ENCODE results near the gene RAB34. TPM values are rescaled to one million over a fixed set of nuclear protein-coding genes. Genes with fewer than 3 reads are reported as not detected.
"Not testable (repeated sequence)": the region's sequence is repeated elsewhere in the genome, so short reads cannot be mapped to it uniquely, and the experiment has no call there.

The RAB34 gene
- total RNA-seq, 1 donor from 2014 or later = 63.5 TPM

DNA sequence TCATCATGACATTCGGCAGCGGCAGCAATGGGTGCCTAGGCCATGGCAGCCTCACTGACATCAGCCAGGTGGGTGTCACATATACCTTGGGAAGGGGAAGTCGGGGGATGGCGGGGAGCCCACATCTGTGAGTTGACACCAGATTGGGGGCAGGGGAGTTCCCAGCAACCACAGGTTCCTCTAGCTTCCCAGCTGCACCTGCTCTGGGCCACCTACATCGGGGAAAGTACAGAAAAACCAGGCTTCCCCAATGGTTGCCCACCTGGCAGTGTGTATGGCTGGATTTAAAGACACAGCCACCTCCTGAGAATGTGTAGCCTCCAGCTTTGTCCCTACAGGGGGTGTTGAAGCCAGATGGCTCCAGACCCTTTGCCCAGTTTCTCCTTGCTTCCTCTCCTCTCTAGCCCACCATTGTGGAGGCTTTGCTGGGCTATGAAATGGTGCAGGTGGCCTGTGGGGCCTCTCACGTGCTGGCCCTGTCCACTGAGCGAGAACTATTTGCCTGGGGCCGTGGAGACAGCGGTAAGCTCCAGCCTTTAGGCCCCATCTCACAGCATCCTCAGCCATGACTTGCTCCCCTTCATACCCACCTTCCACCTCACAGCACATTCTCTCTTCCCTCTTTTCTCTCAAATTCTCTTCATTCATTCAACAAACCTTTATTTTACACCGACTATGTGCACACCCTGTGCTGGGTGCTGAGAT is 21.2 kb upstream of the RAB34 start:
- Histone ChIP-seq H3K36me3 (no peaks in the 10 kb centered on the region), H3K4me3 (no peak overlapping the region), H3K27ac (no peak overlapping the region), H3K4me1 (peaks cover 13% of the 10 kb centered on the region), H3K27me3 (no peaks in the 10 kb centered on the region), H3K9me3 (no peaks in the 10 kb centered on the region)
- intact Hi-C loops (cut with DNase I) = no loop called here
- no peak for DNase-seq
- TF ChIP-seq, protein P1, sequence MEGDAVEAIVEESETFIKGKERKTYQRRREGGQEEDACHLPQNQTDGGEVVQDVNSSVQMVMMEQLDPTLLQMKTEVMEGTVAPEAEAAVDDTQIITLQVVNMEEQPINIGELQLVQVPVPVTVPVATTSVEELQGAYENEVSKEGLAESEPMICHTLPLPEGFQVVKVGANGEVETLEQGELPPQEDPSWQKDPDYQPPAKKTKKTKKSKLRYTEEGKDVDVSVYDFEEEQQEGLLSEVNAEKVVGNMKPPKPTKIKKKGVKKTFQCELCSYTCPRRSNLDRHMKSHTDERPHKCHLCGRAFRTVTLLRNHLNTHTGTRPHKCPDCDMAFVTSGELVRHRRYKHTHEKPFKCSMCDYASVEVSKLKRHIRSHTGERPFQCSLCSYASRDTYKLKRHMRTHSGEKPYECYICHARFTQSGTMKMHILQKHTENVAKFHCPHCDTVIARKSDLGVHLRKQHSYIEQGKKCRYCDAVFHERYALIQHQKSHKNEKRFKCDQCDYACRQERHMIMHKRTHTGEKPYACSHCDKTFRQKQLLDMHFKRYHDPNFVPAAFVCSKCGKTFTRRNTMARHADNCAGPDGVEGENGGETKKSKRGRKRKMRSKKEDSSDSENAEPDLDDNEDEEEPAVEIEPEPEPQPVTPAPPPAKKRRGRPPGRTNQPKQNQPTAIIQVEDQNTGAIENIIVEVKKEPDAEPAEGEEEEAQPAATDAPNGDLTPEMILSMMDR (IDR thresholded peaks at IDR 0.05) = no peak
- ATAC-seq = no peak

DNA sequence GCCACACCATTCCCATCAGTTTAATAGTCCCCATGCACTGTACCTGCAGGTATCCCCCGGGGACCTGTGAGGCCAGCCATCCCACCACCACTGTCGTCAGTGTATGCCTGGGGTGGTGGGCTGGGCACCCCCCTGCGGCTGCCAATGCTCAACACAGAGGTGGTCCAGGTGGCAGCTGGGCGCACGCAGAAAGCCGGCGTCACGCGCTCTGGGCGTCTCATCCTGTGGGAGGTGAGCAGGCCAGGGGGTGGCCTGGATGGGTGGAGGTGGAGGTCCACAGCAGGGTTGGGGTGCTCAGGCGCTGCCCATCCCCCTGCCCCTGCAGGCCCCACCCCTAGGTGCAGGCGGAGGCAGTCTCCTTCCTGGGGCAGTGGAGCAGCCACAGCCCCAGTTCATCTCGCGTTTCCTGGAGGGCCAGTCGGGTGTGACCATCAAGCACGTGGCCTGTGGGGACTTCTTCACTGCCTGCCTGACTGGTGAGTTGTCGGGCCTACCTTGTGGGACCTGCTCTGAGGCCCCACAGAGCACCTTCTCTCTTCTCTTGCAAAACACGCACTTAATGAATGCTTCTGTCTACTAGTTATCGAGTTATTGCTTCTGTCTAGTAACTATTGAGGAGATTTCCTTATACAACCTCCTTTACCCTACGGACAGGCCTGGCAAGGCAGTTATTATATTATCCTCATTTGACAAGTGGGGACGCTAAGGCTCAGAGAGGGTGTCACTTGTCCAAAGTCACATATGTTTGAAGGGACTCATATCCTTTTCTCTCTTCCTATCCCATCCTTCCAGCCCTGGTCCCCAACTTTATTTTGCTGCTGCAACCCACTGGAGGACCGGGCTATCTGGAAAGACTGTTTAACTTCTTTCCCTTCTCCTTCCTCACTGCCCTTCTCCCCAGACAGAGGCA is 20.4 kb upstream of the RAB34 start:
- no peak for DNase-seq
- intact Hi-C loops (cut with DNase I) = no loop called here
- peak; percentile 6 for ATAC-seq

DNA sequence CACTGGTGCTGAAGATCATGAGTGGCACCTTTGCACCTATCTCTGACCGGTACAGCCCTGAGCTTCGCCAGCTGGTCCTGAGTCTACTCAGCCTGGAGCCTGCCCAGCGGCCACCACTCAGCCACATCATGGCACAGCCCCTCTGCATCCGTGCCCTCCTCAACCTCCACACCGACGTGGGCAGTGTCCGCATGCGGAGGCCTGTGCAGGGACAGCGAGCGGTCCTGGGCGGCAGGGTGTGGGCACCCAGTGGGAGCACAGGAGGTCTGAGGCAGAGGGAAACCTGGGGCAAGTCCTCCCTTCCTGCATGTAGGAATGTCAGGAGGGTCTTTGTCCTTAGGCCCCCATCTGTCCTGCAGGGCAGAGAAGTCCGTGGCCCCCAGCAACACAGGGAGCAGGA is 19.6 kb upstream of the RAB34 start:
- no peaks in the 10 kb centered on the region for H3K9me3 ChIP-seq
- ATAC-seq (no peak), DNase-seq (no peak)
- TF ChIP-seq, protein P1 (IDR thresholded peaks at IDR 0.05) = no peak
- no peak overlapping the region for H3K27ac ChIP-seq
- H3K4me3 ChIP-seq = no peak overlapping the region
- intact Hi-C loops (cut with DNase I) = no loop called here
- no peaks in the 10 kb centered on the region for H3K36me3 ChIP-seq
- H3K27me3 ChIP-seq = no peaks in the 10 kb centered on the region
- H3K4me1 ChIP-seq = peaks cover 4% of the 10 kb centered on the region

More for the DNA sequence above, 20.4 kb upstream of the RAB34 start:
- no peaks in the 10 kb centered on the region for H3K27me3 ChIP-seq
- H3K36me3 ChIP-seq = no peaks in the 10 kb centered on the region
- TF ChIP-seq, protein P1 (IDR thresholded peaks at IDR 0.05) = no peak
- no peak overlapping the region for H3K4me3 ChIP-seq
- no peaks in the 10 kb centered on the region for H3K9me3 ChIP-seq
- no peak overlapping the region for H3K27ac ChIP-seq
- peaks cover 11% of the 10 kb centered on the region for H3K4me1 ChIP-seq

DNA sequence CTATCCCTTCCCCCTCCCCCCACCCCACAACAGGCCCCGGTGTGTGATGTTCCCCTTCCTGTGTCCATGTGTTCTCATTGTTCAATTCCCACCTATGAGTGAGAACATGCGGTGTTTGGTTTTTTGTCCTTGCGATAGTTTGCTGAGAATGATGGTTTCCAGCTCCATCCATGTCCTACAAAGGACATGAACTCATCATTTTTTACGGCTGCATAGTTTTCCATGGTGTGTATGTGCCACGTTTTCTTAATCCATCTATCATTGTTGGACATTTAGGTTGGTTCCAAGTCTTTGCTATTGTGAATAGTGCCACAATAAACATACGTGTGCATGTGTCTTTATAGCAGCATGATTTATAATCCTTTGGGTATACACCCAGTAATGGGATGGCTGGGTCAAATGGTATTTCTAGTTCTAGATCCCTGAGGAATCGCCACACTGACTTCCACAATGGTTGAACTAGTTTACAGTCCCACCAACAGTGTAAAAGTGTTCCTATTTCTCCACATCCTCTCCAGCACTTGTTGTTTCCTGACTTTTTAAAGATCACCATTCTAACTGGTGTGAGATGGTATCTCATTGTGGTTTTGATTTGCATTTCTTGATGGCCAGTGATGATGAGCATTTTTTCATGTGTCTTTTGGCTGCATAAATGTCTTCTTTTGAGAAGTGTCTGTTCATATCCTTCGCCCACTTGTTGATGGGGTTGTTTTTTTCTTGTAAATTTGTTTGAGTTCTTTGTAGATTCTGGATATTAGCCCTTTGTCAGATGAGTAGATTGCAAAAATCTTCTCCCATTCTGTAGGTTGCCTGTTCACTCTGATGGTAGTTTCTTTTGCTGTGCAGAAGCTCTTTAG is 18.5 kb upstream of the RAB34 start:
- intact Hi-C loops (cut with DNase I) = not testable (repeated sequence)

DNA sequence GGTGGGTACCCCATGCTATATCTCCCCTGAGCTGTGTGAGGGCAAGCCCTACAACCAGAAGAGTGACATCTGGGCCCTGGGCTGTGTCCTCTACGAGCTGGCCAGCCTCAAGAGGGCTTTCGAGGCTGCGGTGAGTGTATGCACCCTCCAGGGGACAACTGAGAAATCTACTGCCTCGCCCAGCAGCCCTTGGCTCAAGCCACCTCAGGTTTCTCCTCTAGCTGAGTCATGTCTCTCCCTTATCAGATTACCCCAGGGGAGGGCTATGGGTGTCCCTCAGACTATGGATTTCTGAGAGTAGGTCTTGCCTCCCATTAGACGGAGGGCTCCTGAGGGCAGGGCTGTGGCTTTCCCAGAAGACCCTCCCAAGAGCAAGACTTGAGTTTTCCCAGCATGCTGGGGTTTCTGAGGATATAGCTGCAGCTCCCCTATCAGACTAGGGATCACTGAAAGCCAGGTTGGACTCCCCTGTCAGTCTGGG is 17.6 kb upstream of the RAB34 start:
- H3K27me3 ChIP-seq = no peaks in the 10 kb centered on the region
- H3K27ac ChIP-seq = no peak overlapping the region
- TF ChIP-seq, protein P1 (IDR thresholded peaks at IDR 0.05) = no peak
- intact Hi-C loops (cut with DNase I) = no loop called here
- H3K36me3 ChIP-seq = no peaks in the 10 kb centered on the region
- no peak for DNase-seq
- peak; percentile 38 for ATAC-seq
- H3K4me1 ChIP-seq = no peaks in the 10 kb centered on the region
- no peak overlapping the region for H3K4me3 ChIP-seq
- H3K9me3 ChIP-seq = no peaks in the 10 kb centered on the region

More for the DNA sequence above, 18.5 kb upstream of the RAB34 start:
- H3K9me3 ChIP-seq, H3K4me3 ChIP-seq, H3K36me3 ChIP-seq, H3K27ac ChIP-seq, ATAC-seq, H3K4me1 ChIP-seq, DNase-seq, H3K27me3 ChIP-seq: not testable (repeated sequence)
